PC-9 (cell line): ENCODE data around the gene SETD3. TPM values are rescaled to one million over a fixed set of nuclear protein-coding genes. Genes with fewer than 3 reads are reported as not detected.

ENCODE experiments used
- BruUV-seq: library from RNA; stranded (reverse); fragments of 400-500 nt; replicated peaks from 2 replicates; lab custom pipeline; 2021; lab: Mats Ljungman, UMichigan
- CTCF ChIA-PET: fragments of 300-600 bp; sonication (Branson Sonifier 250); formaldehyde crosslinking; loops from one replicate; lab custom pipeline; 2022; ENCODE audit warnings: antibody characterized with exemption; lab: Charles Lee
- POLR2A ChIA-PET: fragments of 300-600 bp; sonication (Branson Sonifier 250); formaldehyde crosslinking; loops from one replicate; lab custom pipeline; 2022; ENCODE audit warnings: antibody characterized with exemption; ENCODE audit not compliant: unreplicated experiment; lab: Charles Lee
- DNase-seq, 2 experiments: peaks; one replicate each; pipeline versions ENCODE4 v3.0.0 to v3.0.0-alpha.2; 2015 to 2022; ENCODE audit warnings: mixed read lengths in 1 of 2
- H2AFZ ChIP-seq: fragments of 200-600 bp; sonication (generic); 2 replicates; pipeline ENCODE4 v1.8.1; 2017; ENCODE audit warnings: antibody characterized with exemption
- H3F3A ChIP-seq: fragments of 200-600 bp; sonication (generic); 2 replicates; pipeline ENCODE4 v1.8.1; 2017; ENCODE audit warnings: antibody characterized with exemption, mild to moderate bottlenecking, low read depth; ENCODE audit not compliant: insufficient read depth
- H3K27ac ChIP-seq: fragments of 200-600 bp; sonication (generic); 2 replicates; pipeline ENCODE4 v1.6.1; 2016; ENCODE audit warnings: mixed run types
- H3K27me3 ChIP-seq: fragments of 200-600 bp; sonication (generic); 2 replicates; pipeline ENCODE4 v1.6.1; 2016; ENCODE audit warnings: low read depth, mixed run types; ENCODE audit not compliant: insufficient read depth
- H3K36me3 ChIP-seq: fragments of 200-600 bp; sonication (generic); 2 replicates; pipeline ENCODE4 v1.6.1; 2016; ENCODE audit warnings: low read depth, mixed run types
- H3K4me1 ChIP-seq: fragments of 200-600 bp; sonication (generic); replicated peaks from 2 replicates; pipeline ENCODE4 v1.6.1; 2016; ENCODE audit warnings: mixed run types; ENCODE audit not compliant: insufficient read depth
- H3K4me2 ChIP-seq: fragments of 200-600 bp; sonication (generic); 2 replicates; pipeline ENCODE4 v1.6.1; 2017; ENCODE audit warnings: mixed run types
- H3K4me3 ChIP-seq: fragments of 200-600 bp; sonication (generic); 2 replicates; pipeline ENCODE4 v1.6.1; 2016; ENCODE audit warnings: mixed run types
- H3K79me2 ChIP-seq: fragments of 200-600 bp; sonication (generic); 2 replicates; pipeline ENCODE4 v1.6.1; 2017; ENCODE audit warnings: low read depth, mixed run types
- H3K9me2 ChIP-seq: fragments of 200-600 bp; sonication (generic); 2 replicates; pipeline ENCODE4 v1.8.1; 2017; ENCODE audit warnings: mild to moderate bottlenecking; ENCODE audit not compliant: insufficient read depth
- H3K9me3 ChIP-seq: fragments of 200-600 bp; sonication (generic); 2 replicates; pipeline ENCODE4 v1.8.1; 2016; ENCODE audit warnings: low read depth; ENCODE audit not compliant: insufficient read depth
- H4K20me1 ChIP-seq: fragments of 200-600 bp; sonication (generic); 2 replicates; pipeline ENCODE4 v1.8.1; 2017; ENCODE audit not compliant: insufficient read depth
- EZH2 ChIP-seq: fragments of 200-600 bp; sonication (generic); IDR thresholded peaks from 2 replicates; pipeline ENCODE4 v1.8.0; 2017; ENCODE audit warnings: antibody characterized with exemption, low read depth
- intact Hi-C: fragments of 100-400 bp; cut with micrococcal nuclease; formaldehyde crosslinking; loops from one replicate; pipeline ENCODE4 v1.10.0; 2022; ENCODE audit not compliant: unreplicated experiment
- total RNA-seq: library from RNA; stranded (reverse); gene quantifications from 2 replicates; pipeline ENCODE4 v1.2.3, GENCODE V29; 2021
- TF ChIP-seq, protein P1 (sequence below): fragments of 200-600 bp; sonication (generic); conservative IDR thresholded peaks from 2 replicates; pipeline ENCODE4 v1.6.1; 2017; ENCODE audit warnings: mixed run types, antibody characterized with exemption, mild to moderate bottlenecking, moderate library complexity

Gene SETD3
- total RNA-seq, 1 experiment from 2014 or later, result 13.4 TPM

DNA sequence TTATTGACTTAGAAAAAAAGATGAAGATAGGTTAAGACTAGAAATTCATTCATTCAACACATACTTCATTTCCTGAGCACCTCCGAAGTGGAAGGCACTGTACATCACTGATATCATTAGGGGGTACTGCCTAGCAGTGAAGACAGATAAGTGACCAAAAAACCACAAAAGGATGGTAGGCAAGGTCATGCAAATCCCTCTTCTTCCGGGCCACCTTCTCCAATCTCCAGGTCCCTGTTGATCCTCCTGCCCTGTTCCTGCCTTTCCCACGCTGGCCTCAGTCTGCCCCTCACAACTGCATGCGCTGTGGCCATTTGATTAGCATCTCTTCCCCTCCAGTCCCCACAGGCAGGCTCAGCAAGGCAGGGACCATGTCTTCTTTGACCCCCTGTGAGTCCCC lies 60.8 kb downstream of the SETD3 start:
- no peak overlapping the region for H3K4me2 ChIP-seq
- POLR2A ChIA-PET, result no interaction called here
- H3K4me1 ChIP-seq, result no peaks in the 10 kb centered on the region
- BruUV-seq, result no TSS peak
- no peaks in the 10 kb centered on the region for H3K9me3 ChIP-seq
- no peak overlapping the region for H3K27ac ChIP-seq
- intact Hi-C loops, result no loop called here
- no peak overlapping the region for H2AFZ ChIP-seq
- CTCF ChIA-PET, result no interaction called here
- no peak for TF ChIP-seq EZH2
- TF ChIP-seq, protein P1, sequence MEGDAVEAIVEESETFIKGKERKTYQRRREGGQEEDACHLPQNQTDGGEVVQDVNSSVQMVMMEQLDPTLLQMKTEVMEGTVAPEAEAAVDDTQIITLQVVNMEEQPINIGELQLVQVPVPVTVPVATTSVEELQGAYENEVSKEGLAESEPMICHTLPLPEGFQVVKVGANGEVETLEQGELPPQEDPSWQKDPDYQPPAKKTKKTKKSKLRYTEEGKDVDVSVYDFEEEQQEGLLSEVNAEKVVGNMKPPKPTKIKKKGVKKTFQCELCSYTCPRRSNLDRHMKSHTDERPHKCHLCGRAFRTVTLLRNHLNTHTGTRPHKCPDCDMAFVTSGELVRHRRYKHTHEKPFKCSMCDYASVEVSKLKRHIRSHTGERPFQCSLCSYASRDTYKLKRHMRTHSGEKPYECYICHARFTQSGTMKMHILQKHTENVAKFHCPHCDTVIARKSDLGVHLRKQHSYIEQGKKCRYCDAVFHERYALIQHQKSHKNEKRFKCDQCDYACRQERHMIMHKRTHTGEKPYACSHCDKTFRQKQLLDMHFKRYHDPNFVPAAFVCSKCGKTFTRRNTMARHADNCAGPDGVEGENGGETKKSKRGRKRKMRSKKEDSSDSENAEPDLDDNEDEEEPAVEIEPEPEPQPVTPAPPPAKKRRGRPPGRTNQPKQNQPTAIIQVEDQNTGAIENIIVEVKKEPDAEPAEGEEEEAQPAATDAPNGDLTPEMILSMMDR, result no peak
- H3K4me3 ChIP-seq, result no peak overlapping the region
- H3K79me2 ChIP-seq, result no peaks in the 10 kb centered on the region
- no peak for DNase-seq
- H3F3A ChIP-seq, result no peaks in the 10 kb centered on the region
- no peaks in the 10 kb centered on the region for H4K20me1 ChIP-seq
- H3K36me3 ChIP-seq, result no peaks in the 10 kb centered on the region
- H3K27me3 ChIP-seq, result no peaks in the 10 kb centered on the region
- no peaks in the 10 kb centered on the region for H3K9me2 ChIP-seq

DNA sequence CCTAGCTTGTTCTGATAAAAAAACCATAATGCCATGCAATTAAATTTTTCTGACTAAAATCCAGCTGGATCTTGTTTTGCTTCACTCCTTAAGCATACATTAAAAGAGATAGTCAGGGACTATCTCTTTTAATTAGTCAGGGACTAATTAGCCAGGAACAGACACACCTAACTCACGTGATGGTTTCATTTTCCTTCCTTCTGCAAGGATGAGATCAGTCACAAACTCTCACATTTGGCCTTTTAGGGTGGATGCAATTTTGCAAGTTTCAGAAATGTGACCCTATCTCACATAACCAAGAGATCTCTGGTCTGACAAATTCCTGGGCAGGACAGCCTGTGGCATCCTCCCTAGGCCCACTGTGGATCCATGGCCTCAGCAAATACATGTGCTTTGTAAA lies 62.4 kb downstream of the SETD3 start:
- CTCF ChIA-PET, result no interaction called here
- no TSS peak for BruUV-seq
- no peaks in the 10 kb centered on the region for H3K4me1 ChIP-seq

DNA sequence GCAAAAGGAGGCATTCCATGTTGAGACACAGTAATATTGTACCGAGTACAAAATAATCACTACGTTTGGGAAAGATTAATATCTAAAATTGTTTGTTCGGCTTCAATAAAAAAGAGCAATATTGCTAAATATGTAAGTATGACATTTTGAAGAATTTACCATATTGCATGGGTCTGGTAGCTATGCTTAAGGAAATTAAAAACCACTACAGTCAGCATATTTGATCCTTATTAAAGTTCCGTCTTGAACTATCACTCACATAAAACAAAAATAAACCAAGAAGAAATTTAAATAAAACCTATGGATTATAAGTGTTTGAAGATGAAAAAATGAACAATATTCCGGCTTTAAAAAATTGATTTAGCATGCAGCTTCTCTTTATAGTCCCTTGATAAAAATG lies 63.8 kb downstream of the SETD3 start:
- Histone ChIP-seq H3K4me3 (no peak overlapping the region), H3K27me3 (no peaks in the 10 kb centered on the region), H3K4me1 (no peaks in the 10 kb centered on the region), H2AFZ (no peak overlapping the region), H3K9me3 (no peaks in the 10 kb centered on the region), H3K27ac (no peak overlapping the region), H4K20me1 (no peaks in the 10 kb centered on the region), H3K36me3 (no peaks in the 10 kb centered on the region), H3K9me2 (no peaks in the 10 kb centered on the region), H3F3A (no peaks in the 10 kb centered on the region), H3K79me2 (no peaks in the 10 kb centered on the region), H3K4me2 (no peak overlapping the region)
- BruUV-seq, result no TSS peak
- no peak for DNase-seq
- TF ChIP-seq, protein P1, result no peak
- TF ChIP-seq EZH2, result no peak
- CTCF ChIA-PET, result no interaction called here
- POLR2A ChIA-PET, result no interaction called here
- intact Hi-C loops, result no loop called here

More for the DNA sequence above, 62.4 kb downstream of the SETD3 start:
- intact Hi-C loops, result no loop called here
- POLR2A ChIA-PET, result no interaction called here
- Histone ChIP-seq H3K27ac (no peak overlapping the region), H3K79me2 (no peaks in the 10 kb centered on the region), H3F3A (no peaks in the 10 kb centered on the region), H3K4me2 (no peak overlapping the region), H2AFZ (no peak overlapping the region), H3K9me3 (no peaks in the 10 kb centered on the region), H3K9me2 (no peaks in the 10 kb centered on the region), H3K4me3 (no peak overlapping the region), H3K36me3 (no peaks in the 10 kb centered on the region), H4K20me1 (no peaks in the 10 kb centered on the region), H3K27me3 (no peaks in the 10 kb centered on the region)
- TF ChIP-seq, protein P1, result no peak
- TF ChIP-seq EZH2, result no peak
- DNase-seq, result no peak
